HCEC 1CT (cell line): Measurements from ENCODE around the gene PTPN7.
"Not testable (repeated sequence)": the region's sequence is repeated elsewhere in the genome, so short reads cannot be mapped to it uniquely, and the experiment has no call there.

Experiments used
- DNase-seq: peaks from one replicate; pipeline ENCODE4 v3.0.0-alpha.2; 2017

Gene PTPN7

DNA sequence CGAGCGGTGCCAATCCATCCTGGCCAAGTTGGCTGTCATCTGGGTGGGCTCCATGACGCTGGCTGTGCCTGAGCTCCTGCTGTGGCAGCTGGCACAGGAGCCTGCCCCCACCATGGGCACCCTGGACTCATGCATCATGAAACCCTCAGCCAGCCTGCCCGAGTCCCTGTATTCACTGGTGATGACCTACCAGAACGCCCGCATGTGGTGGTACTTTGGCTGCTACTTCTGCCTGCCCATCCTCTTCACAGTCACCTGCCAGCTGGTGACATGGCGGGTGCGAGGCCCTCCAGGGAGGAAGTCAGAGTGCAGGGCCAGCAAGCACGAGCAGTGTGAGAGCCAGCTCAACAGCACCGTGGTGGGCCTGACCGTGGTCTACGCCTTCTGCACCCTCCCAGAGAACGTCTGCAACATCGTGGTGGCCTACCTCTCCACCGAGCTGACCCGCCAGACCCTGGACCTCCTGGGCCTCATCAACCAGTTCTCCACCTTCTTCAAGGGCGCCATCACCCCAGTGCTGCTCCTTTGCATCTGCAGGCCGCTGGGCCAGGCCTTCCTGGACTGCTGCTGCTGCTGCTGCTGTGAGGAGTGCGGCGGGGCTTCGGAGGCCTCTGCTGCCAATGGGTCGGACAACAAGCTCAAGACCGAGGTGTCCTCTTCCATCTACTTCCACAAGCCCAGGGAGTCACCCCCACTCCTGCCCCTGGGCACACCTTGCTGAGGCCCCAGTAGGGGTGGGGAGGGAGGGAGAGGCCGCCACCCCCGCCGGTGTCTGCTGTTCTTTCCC lies 32.4 kb downstream of the PTPN7 start:
- DNase-seq = no peak

GRCh38 chr1:202127061-202127460 lies 33.3 kb downstream of the PTPN7 start:
- DNase-seq = no peak

- no peak for DNase-seq
Measured at GRCh38 chr1:202126426-202126825, 34.0 kb downstream of the PTPN7 start.

DNA sequence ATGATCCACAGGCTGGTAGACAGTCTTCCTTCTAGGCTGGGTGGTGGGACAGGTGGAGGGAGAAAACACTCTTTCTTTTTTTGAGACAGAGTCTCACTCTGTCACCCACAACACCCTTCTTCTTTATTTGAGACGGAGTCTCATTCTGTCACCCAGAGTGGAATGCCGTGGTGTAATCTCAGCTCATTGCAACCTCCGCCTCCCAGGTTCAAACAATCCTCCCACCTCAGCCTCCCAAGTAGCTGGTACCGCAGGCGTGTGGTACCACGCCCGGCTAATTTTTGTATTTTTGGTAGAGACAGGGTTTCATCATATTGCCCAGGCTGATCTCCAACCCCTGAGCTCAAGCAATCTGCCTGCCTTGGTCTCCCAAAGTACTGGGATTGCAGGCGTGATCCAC lies 34.8 kb downstream of the PTPN7 start:
- DNase-seq = no peak

DNA sequence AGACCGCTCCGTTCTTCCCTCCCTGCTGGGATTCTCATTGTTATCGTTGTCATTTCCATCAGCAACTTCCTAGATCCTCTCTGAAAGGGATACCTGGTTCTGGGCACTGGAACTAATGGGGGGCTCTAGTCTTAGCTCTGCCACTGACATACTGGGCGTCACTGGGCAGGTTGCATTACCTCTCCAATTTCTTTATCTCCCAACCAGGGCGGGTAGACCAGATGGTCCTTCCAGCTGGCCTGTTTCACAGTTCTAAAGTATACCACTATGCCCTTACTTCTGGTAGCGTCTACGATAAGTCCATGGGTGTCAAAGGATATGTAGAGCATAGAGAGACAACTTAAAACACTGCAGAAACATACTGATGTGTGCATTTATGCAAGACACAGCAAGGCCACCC lies 36.3 kb downstream of the PTPN7 start:
- no peak for DNase-seq

DNA sequence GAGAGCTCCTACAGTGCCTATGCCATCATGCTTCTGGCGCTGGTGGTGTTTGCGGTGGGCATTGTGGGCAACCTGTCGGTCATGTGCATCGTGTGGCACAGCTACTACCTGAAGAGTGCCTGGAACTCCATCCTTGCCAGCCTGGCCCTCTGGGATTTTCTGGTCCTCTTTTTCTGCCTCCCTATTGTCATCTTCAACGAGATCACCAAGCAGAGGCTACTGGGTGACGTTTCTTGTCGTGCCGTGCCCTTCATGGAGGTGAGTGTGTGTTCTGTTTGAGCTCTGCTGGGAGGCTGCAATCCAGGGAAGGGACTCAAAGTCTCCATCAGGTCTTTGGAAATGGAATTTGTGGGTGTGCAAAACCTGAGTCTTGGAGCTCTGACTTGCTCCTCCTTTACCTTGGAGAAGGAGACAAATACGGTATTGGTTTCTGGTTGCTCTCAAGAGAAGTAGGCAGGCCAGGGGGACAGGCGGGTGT lies 37.0 kb downstream of the PTPN7 start:
- DNase-seq = no peak

- DNase-seq = peak; percentile 46
Measured at GRCh38 chr1:202122639-202123335, 37.6 kb downstream of the PTPN7 start, which contains the start of gene GPR37L1. TSS of gene GPR37L1 (plus strand) at chr1:202122917. CDS start at chr1:202122964, 47 bp downstream.

DNA sequence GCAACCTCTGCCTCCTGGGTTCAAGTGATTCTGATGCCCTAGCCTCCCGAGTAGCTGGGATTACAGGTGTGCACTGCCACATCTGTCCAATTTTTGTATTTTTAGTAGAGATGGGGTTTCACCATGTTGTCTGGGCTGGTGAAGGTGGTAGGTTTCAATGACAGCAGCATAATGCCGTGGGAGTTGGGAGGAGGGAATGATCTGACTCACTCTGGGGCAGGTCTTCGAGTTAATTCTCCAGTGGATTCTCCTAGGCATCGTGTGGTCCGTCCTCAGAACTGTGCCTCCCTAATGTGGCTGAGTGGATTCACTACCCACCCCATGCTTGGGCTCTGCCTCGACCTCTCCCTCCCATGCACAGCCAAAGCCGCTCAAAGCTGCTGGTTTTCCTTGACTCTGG lies 39.4 kb downstream of the PTPN7 start:
- no peak for DNase-seq

GRCh38 chr1:202117898-202118371 lies 42.5 kb downstream of the PTPN7 start:
- DNase-seq = no peak

- DNase-seq = no peak
Measured at GRCh38 chr1:202116287-202116686, 44.1 kb downstream of the PTPN7 start.

DNA sequence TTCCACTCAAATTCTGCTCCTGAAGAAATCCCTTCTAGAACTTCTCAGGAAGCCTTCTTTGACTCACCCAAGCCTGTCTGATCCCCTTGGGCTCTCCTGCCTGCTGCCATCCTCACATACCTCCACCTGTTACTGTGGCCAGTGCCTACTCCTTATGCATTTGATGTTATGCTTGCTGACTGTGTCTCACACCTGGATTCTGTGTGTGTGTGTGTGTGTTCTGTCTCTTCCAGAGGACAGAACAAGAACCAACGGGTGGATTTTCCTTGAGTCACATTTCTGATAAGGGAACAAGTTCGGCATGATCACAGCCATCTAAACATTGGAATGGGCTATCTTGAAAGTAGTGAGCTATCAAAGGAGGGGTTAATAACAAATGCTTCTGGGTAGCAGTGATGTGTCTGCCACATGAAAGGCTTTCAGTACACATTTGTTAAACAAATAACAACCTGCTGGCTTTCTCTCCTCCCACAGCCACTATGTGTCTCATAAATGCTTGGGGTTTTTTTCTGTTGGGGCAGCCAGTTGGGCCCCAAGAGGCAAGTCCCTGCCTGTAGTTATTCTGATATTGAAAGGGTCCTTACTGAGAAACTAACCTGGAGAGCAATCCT lies 46.6 kb downstream of the PTPN7 start:
- no peak for DNase-seq

DNA sequence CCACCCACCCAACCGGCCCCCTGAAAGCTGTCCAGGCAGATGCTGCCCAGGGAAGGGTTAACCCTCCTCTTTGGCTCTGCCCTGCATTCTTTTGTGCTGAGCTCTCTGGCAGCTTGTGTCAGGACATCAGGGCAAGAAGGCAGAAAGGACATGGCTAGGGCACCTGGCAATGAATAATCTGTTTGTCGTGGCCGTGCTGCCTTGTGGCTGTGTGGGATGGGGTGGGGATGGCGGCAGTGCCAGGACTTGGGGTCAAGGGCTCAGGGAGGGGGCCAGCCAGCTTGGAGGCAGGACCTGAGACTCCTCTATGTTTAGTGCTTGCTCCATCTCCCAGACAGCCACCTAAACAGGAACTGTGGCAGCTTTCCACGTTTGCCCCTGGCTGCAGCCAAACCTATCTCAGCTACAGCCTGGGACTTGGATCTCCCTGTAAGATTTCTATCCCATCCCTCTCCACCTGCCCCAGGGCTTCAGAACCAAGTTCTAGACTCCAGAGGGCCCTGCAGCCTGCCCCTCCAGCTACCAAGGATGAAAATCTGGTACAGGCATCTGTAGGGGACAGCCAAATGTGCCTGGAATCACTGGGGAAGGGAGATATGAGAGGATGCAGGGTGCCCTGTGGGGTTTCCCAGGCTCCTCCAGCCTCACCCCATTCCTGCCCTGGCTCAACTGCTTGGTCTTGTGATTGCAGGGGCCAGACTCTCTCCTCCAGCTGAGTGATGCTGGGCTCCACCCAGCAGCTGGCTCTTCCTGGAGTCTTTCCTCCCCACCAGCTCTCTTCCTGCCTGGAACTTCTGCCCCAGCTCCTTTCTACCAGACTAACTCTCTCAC lies 47.3 kb downstream of the PTPN7 start:
- DNase-seq = no peak

GRCh38 chr1:202111589-202111988 lies 48.8 kb downstream of the PTPN7 start:
- not testable (repeated sequence) for DNase-seq

DNA sequence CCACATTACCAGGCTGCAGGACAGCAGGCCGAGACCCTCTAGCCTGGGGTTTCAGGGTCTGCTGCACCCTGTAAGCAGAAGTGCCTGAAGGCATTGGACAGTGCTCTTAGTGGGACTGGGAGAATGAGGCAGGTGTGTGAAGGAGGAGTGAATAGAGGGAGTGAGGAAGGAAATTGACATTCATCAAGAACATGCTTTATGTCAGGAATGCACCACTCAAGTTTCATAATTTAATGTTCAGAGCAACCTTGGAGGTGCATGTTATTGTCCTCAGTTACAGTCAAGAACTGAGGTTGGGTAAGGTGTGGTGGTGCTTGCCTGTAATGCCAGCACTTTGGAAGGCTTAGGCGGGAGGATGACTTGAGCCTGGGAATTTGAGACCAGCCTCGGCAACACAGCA lies 49.4 kb downstream of the PTPN7 start:
- DNase-seq = no peak

GRCh38 chr1:202107801-202108731 lies 52.3 kb downstream of the PTPN7 start:
- DNase-seq = no peak

GRCh38 chr1:202107321-202107761 lies 53.1 kb downstream of the PTPN7 start:
- DNase-seq = no peak

GRCh38 chr1:202106340-202107254 lies 53.8 kb downstream of the PTPN7 start:
- no peak for DNase-seq

DNA sequence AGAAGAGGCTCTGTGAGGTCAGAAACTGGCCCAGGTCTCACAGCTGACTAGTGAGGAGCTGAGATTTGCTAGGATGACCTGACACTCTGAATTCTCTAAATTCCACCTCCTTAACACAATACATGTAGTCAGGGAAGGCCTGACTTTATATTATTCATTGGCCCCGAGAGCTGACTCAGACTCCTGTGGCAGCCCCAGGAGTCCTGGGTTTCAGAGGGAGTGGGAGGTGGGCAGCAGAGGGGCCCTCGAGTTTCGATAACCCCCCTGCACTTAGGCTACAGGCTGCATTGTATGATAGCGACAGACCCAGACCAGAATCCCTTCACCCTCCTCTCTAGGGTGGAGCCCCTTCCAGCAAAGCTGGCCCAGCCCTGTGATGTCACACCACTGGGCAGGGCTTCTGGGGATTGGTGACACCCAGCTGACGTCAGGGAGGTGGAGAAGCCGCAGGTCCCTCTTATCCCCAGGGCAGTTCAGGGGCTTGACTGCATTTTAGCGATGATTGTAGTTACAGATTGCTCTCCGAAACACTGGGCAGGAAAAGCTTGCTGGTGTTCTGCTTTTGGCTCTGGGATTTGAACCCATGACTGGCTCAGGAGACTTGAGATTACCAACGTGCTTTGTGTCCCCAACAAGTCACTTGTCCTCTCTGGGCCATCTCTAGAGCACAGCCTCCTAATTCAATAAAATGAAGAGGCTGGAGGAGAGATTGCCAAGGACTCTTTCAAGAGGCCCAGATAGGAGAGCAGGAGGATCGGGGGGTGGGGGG lies 54.6 kb downstream of the PTPN7 start:
- DNase-seq = peak; percentile 29

- no peak for DNase-seq
Measured at GRCh38 chr1:202104073-202104472, 56.3 kb downstream of the PTPN7 start.

GRCh38 chr1:202101184-202101583 lies 59.2 kb downstream of the PTPN7 start:
- no peak for DNase-seq
